HG02852 (cell line): Measurements from ENCODE around the gene NPEPPS.
"Not testable (repeated sequence)": the region's sequence is repeated elsewhere in the genome, so short reads cannot be mapped to it uniquely, and the experiment has no call there.

Source experiments
- ATAC-seq: cut with Tn5 transposase; IDR thresholded peaks from one replicate; pipeline ENCODE4 v1.9.1; 2021; ENCODE audit warnings: mild to moderate bottlenecking, moderate library complexity; ENCODE audit not compliant: unreplicated experiment

NPEPPS gene, protein sequence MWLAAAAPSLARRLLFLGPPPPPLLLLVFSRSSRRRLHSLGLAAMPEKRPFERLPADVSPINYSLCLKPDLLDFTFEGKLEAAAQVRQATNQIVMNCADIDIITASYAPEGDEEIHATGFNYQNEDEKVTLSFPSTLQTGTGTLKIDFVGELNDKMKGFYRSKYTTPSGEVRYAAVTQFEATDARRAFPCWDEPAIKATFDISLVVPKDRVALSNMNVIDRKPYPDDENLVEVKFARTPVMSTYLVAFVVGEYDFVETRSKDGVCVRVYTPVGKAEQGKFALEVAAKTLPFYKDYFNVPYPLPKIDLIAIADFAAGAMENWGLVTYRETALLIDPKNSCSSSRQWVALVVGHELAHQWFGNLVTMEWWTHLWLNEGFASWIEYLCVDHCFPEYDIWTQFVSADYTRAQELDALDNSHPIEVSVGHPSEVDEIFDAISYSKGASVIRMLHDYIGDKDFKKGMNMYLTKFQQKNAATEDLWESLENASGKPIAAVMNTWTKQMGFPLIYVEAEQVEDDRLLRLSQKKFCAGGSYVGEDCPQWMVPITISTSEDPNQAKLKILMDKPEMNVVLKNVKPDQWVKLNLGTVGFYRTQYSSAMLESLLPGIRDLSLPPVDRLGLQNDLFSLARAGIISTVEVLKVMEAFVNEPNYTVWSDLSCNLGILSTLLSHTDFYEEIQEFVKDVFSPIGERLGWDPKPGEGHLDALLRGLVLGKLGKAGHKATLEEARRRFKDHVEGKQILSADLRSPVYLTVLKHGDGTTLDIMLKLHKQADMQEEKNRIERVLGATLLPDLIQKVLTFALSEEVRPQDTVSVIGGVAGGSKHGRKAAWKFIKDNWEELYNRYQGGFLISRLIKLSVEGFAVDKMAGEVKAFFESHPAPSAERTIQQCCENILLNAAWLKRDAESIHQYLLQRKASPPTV

GRCh38 chr17:47530557-47531232, at the start of gene NPEPPS:
Gene NPEPPS, plus strand, starts transcription at chr17:47531108. Its CDS starts 193 bp downstream, at chr17:47531301.
- peak; percentile 71 for ATAC-seq

DNA sequence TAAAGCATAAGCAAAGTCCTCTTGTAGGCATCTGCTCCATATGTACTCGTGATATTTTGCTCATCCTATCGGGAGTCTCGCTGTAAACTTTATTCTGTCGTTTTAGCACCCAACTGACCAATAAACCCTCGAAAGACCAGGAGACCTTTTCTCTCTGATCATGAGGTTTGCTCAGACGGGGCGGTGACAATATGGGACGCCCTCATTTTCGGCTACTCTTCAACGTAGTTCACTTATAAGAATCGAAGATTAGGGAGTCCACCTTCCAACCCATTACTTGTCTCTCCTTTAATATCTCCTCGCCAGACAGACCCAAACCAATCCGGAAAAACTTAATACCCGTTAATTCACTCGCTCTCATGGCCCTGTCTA, 39.1 kb upstream of the NPEPPS start:
- ATAC-seq, result not testable (repeated sequence)

DNA sequence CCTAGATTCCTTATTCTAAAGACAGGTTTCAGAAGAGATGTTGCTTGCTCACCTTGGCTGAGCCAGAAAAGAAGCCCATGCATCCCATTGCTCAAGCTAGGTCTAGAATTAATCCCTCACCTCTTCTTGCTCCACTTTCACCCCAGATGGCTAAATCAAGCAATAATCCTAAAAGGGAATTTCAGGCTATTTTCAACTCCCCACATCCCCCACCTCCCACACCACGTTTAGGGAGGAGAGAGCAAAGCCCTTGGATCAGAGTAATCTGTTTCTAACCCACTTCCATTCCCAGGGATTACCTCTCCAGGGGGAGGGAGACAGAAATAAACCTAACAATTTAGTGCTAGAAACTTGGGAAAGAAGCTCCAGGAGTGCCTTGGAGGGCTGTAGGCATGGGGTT, 31.8 kb upstream of the NPEPPS start:
- not testable (repeated sequence) for ATAC-seq

DNA sequence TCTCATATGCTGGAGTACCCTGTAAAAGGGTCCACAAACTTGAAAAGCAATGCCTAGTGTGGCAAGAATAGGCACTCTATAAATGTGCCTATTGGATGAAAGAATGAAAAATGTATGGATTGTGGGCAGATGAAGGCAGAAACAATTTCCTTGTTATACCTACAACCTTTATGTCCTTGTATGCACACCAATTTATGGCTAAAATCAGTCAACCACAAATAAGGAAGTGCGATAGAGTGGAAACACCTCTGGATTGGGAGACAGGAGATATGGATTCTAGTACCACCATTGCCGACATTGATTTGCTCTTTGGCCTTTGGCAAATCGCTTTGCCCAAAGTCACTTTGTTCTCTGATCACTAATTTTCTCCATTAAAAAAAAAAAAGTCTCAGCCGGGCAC, 31.4 kb upstream of the NPEPPS start:
- not testable (repeated sequence) for ATAC-seq

DNA sequence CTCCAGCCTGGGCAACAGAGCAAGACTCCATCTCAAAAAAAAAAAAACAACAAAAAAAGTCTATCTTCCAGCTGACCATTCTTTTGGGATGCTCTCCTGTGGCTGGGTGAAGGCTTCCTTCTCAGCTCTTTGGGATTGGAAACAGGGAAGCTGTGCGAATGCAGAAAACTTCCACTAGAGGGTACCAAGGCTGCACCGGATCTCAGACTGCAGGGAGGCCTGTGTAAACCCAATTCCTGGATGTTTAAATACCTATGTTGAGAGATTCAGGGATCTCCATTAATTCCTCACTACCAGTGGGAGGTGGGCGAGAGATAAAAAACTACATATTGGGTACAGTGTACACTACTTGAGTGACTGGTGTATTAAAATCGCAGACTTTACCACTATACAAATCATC, 30.3 kb upstream of the NPEPPS start:
- not testable (repeated sequence) for ATAC-seq

DNA sequence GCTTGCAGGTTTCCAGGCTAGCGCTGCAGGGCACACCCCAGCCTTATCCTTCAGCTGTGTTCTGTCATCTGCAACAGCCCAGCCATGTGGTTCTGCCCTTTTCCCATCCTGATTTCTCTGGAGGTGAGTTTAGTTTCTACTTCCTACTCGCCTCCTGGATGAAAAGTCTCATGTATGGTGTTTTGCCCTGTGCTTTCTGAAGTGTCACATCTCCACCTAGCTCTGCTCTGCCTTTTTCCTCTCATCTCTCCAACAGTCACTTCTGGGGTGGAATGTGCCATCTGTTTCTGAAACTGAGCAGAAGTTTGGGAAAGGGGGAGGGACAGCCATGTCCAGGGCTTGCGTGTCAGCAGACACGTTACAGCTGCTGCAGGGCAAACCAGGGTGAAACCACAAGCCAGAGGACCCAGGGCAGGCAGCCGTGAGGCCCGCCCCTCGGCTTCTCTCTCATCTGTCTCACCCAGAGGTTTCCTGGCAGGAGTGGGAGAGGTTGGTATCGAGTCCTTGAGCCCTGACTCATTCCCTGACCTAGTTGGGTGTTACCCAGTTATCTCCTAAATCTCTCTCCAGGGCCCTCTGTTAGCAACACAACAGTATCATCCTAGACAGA, 28.7 kb upstream of the NPEPPS start:
- ATAC-seq, result not testable (repeated sequence)

- not testable (repeated sequence) for ATAC-seq
Measured at GRCh38 chr17:47502776-47503455, 28.0 kb upstream of the NPEPPS start.

DNA sequence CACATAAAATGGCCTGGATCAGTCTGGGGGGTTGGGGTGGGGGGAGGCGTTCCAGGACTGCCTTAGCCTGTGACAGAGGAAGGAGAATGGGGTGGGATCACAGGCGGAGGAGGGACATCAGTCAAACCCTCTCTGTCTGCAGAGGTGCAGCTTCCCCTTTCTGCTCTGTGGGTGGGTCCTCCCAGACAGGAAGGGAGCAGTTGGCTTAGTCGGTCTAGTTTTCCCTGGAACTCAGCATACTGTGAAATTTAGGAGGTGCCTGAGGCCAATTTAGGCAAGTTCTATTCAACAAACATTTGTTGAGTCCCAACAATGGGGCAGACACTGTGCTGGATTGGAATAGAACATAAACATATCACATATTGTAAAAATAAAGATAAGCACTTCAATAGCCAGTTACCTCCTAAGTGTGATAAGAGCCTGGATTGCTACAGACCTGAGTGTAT, 19.2 kb upstream of the NPEPPS start:
- ATAC-seq, result not testable (repeated sequence)

- ATAC-seq, result not testable (repeated sequence)
Measured at GRCh38 chr17:47513301-47513700, 17.6 kb upstream of the NPEPPS start.

GRCh38 chr17:47518880-47519279, 12.0 kb upstream of the NPEPPS start:
- not testable (repeated sequence) for ATAC-seq

DNA sequence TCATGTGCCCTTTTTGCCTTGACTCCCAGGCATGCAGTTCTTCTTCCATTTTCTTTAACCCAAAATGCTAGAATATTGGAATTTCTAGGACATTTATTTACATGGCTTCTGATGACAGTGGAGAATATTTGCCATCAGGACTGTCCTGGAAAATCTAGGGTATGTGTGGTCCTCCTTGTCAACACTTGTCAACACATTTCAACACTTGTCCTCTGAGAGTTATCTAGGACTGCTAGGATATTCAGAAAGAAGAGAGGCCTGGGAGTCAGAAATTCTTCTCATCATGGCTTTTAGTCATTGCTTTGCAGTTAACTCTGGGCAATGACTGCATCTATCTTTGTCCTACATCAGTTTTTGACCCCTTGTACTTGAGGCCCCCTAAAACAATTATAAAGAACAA, 11.5 kb upstream of the NPEPPS start:
- not testable (repeated sequence) for ATAC-seq

DNA sequence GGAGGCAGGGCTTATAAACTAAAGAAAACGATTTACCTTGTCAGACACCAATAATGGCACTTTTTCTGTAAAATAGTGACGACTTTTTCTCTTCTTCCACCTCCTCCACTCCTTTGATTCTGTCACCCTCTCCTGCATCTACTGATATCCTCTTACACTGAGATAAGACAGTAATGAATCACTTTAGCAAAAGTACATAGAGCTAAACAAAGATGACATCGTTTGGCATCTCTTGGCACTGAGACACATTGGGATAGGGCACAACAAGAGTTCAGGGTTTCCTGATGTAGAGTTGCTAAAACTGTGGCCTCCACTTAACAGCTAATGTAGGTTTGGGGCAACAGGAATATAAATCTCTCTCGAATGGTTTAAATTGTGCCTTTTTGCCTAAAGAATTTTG, 10.6 kb upstream of the NPEPPS start:
- ATAC-seq, result not testable (repeated sequence)

- ATAC-seq, result not testable (repeated sequence)
Measured at GRCh38 chr17:47521434-47521833, 9.5 kb upstream of the NPEPPS start.

GRCh38 chr17:47522341-47522740, 8.6 kb upstream of the NPEPPS start:
- not testable (repeated sequence) for ATAC-seq

DNA sequence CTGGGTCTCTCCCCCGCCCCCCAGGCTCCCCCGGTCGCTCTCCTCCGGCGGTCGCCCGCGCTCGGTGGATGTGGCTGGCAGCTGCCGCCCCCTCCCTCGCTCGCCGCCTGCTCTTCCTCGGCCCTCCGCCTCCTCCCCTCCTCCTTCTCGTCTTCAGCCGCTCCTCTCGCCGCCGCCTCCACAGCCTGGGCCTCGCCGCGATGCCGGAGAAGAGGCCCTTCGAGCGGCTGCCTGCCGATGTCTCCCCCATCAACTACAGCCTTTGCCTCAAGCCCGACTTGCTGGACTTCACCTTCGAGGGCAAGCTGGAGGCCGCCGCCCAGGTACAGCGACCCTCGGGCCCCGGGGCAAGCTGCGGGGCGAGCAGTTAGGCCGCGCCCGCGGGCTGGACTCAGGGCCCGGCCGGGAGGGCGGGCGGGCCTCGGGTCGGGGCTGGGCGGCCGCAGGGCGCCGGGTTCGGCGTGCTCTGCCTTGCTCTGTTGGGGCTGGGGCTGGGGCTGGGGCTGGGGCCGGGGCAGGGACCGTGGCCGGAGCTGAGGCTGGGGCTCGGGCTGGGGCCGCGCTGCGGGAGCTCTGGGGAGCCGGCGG, 419 bp downstream of the NPEPPS start:
- peak; percentile 37 for ATAC-seq

- not testable (repeated sequence) for ATAC-seq
Measured at GRCh38 chr17:47539085-47539484, 8.2 kb downstream of the NPEPPS start.

DNA sequence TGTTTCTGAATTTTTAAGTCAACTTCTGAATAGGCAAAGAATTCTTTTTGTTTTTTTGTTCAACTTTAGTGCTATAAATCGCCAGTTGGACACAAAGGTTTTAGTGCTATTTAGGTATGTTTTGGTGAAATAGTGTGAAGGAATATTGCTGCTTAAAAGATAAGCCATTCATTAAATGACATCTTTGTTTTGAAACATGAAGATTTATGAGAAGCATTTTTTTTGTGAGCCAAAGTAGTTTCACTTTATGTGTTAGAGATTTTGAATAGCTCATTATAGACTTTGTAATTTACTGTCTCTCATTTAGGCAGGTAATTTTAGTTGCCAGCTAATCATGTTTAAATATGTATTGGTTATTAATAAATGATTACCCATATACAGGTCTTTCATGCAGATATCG, 10.8 kb downstream of the NPEPPS start:
- not testable (repeated sequence) for ATAC-seq

- ATAC-seq, result not testable (repeated sequence)
Measured at GRCh38 chr17:47544327-47544726, 13.4 kb downstream of the NPEPPS start.

GRCh38 chr17:47554733-47555132, 23.8 kb downstream of the NPEPPS start:
- not testable (repeated sequence) for ATAC-seq

DNA sequence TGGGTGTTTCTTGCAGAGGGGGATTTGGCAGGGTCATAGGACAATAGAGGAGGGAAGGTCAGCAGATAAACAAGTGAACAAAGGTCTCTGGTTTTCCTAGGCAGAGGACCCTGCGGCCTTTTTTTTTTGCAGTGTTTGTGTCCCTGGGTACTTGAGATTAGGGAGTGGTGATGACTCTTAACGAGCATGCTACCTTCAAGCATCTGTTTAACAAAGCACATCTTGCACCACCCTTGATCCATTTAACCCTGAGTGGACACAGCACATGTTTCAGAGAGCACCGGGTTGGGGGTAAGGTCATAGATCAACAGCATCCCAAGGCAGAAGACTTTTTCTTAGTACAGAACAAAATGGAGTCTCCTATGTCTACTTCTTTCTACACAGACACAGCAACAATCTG, 25.2 kb downstream of the NPEPPS start:
- ATAC-seq, result not testable (repeated sequence)
